Endothelial cell of umbilical vein (primary cell): Measurements from ENCODE around the gene KCNMA1. TPM values are rescaled to one million over a fixed set of nuclear protein-coding genes. Genes with fewer than 3 reads are reported as not detected.

Experiments used
- BruUV-seq: library from RNA; stranded (reverse); fragments of 400-500 nt; replicated peaks from 2 replicates; lab custom pipeline; 2021; lab: Mats Ljungman, UMichigan
- CTCF ChIA-PET: fragments of 300-600, 350-600 bp; sonication (Branson Sonifier 250); formaldehyde crosslinking; loops from one replicate; lab custom pipeline; 2021; ENCODE audit warnings: antibody characterized with exemption, inconsistent platforms; lab: Charles Lee
- POLR2A ChIA-PET: fragments of 300-600, 350-600 bp; sonication (Branson Sonifier 250); formaldehyde crosslinking; loops from one replicate; lab custom pipeline; 2021; ENCODE audit warnings: antibody characterized with exemption, inconsistent platforms; lab: Charles Lee
- DNase-seq: peaks from one replicate; pipeline ENCODE4 v3.0.0-alpha.2; 2011; ENCODE audit warnings: low read depth, low spot score
- FAIRE-seq: peaks from 2 replicates; lab custom pipeline; 2011; peaks lifted over from hg19 to GRCh38; lab: Jason Lieb, UNC
- H2AFZ ChIP-seq: 2 replicates; pipeline ENCODE4 v1.6.0; 2012; ENCODE audit warnings: low read depth, low read length, control low read depth, inconsistent platforms
- H3K27ac ChIP-seq: 2 replicates; pipeline ENCODE4 v1.5.1; 2011; ENCODE audit warnings: low read depth, mild to moderate bottlenecking, control low read depth, low read length, moderate library complexity; ENCODE audit not compliant: insufficient read depth
- H3K27me3 ChIP-seq, 2 experiments: 2 replicates each; pipeline versions ENCODE4 v1.6.0 to v1.6.1; 2011; ENCODE audit warnings: low read length in 2 of 2, mixed read lengths in 1 of 2; ENCODE audit not compliant: control insufficient read depth in 2 of 2, insufficient read depth in 2 of 2
- H3K36me3 ChIP-seq, 2 experiments: 2 replicates in 1 of 2; 3 replicates in 1 of 2; pipeline ENCODE4 v1.5.1; 2011; ENCODE audit warnings: low read length in 2 of 2, mild to moderate bottlenecking in 1 of 2, moderate library complexity in 1 of 2; ENCODE audit not compliant: control insufficient read depth in 2 of 2, insufficient read depth in 2 of 2; ENCODE audit errors: extremely low read depth in 1 of 2
- H3K4me1 ChIP-seq: 3 replicates; pipeline ENCODE4 v1.5.1; 2011; ENCODE audit warnings: mild to moderate bottlenecking, low read length; ENCODE audit not compliant: control insufficient read depth, insufficient read depth; ENCODE audit errors: extremely low read depth
- H3K4me2 ChIP-seq: 2 replicates; pipeline ENCODE4 v1.6.1; 2011; ENCODE audit warnings: low read length, control low read depth, mixed read lengths; ENCODE audit not compliant: insufficient read depth
- H3K4me3 ChIP-seq, 3 experiments: fragments of 200-600 bp in 1 of 3; sonication (generic), shearing (Covaris generic) in 1 of 3; replicated peaks in 1 of 3; 2 replicates each; pipeline ENCODE4 v1.5.1; 2011 to 2016; ENCODE audit warnings: control low read depth in 3 of 3, low read length in 3 of 3, mild to moderate bottlenecking in 2 of 3, inconsistent platforms in 1 of 3, low read depth in 1 of 3, moderate library complexity in 1 of 3; ENCODE audit not compliant: insufficient read depth in 1 of 3
- H3K79me2 ChIP-seq: 2 replicates; pipeline ENCODE4 v1.6.0; 2012; ENCODE audit warnings: low read length, inconsistent platforms; ENCODE audit not compliant: control insufficient read depth, insufficient read depth
- H3K9ac ChIP-seq: replicated peaks from 2 replicates; pipeline ENCODE3; 2011; ENCODE audit warnings: low read length, control low read depth; ENCODE audit not compliant: insufficient read depth; ENCODE audit errors: extremely low read depth
- H3K9me1 ChIP-seq: replicated peaks from 3 replicates; pipeline ENCODE4 v1.6.0; 2011; ENCODE audit warnings: mild to moderate bottlenecking, low read length; ENCODE audit not compliant: control insufficient read depth, insufficient read depth; ENCODE audit errors: extremely low read depth
- H3K9me3 ChIP-seq: replicated peaks from 2 replicates; pipeline ENCODE4 v1.5.1; 2012; ENCODE audit warnings: low read length, inconsistent platforms; ENCODE audit not compliant: control insufficient read depth, insufficient read depth
- H4K20me1 ChIP-seq: replicated peaks from 2 replicates; pipeline ENCODE3; 2011; ENCODE audit warnings: mild to moderate bottlenecking, low read length; ENCODE audit not compliant: control insufficient read depth, insufficient read depth; ENCODE audit errors: extremely low read depth
- EZH2 ChIP-seq: IDR thresholded peaks from 2 replicates; pipeline ENCODE4 v1.6.1; 2012; ENCODE audit warnings: borderline replicate concordance, low read depth, mild to moderate bottlenecking, moderate library complexity, low read length, inconsistent platforms; ENCODE audit not compliant: severe bottlenecking
- FOS ChIP-seq: IDR thresholded peaks from 2 replicates; pipeline ENCODE4 v1.6.1; 2011; ENCODE audit warnings: mild to moderate bottlenecking, low read length, moderate library complexity, borderline replicate concordance; ENCODE audit not compliant: insufficient read depth
- GATA2 ChIP-seq: IDR thresholded peaks from 2 replicates; pipeline ENCODE4 v1.7.0; 2011; ENCODE audit warnings: low read depth, mild to moderate bottlenecking, moderate library complexity, mixed read lengths, low read length; ENCODE audit not compliant: insufficient read length, insufficient read depth
- JUN ChIP-seq: IDR thresholded peaks from 2 replicates; pipeline ENCODE4 v1.6.1; 2011; ENCODE audit warnings: borderline replicate concordance, low read depth; ENCODE audit not compliant: insufficient read length, insufficient read depth
- MYC ChIP-seq: IDR thresholded peaks from one replicate; pipeline ENCODE4 v1.6.1; 2011; ENCODE audit warnings: mild to moderate bottlenecking, low read depth, low read length
- POLR2A ChIP-seq: IDR thresholded peaks from 2 replicates; pipeline ENCODE4 v1.6.1; 2012; ENCODE audit warnings: low read depth, mild to moderate bottlenecking, control low read depth, low read length
- POLR2AphosphoS5 ChIP-seq: IDR thresholded peaks from 2 replicates; pipeline ENCODE4 v1.6.1; 2012; ENCODE audit warnings: low read depth, mild to moderate bottlenecking, control low read depth, low read length, moderate library complexity; ENCODE audit not compliant: insufficient read depth
- dilution Hi-C: fragments of 300-500 bp; cut with MboI; formaldehyde crosslinking; loops from one replicate; pipeline ENCODE4 v1.15.0; 2019; ENCODE audit warnings: low sequenced_read_pairs; ENCODE audit not compliant: extremely low pct_ligation_motif_present
- intact Hi-C: fragments of 100-400 bp; cut with micrococcal nuclease; formaldehyde crosslinking; loops from one replicate; pipeline ENCODE4 v1.10.0; 2022
- polyA plus RNA-seq, 4 experiments: library from polyadenylated mRNA; depleted of rRNA in 3 of 4; stranded (reverse) in 3 of 4; unstranded in 1 of 4; fragments of >200 nt; gene quantifications; 2 replicates each; pipeline versions ENCODE4 v1.2.1 to v1.2.3, GENCODE V29; 2011 to 2012; ENCODE audit warnings: missing spikeins in 1 of 4
- total RNA-seq: library from RNA; stranded (reverse); gene quantifications from 2 replicates; pipeline ENCODE4 v1.2.3, GENCODE V29; 2021
- TF ChIP-seq, protein P1 (sequence below), 2 donors: IDR thresholded peaks; 1 replicate in 1 of 2; 2 replicates in 1 of 2; pipeline ENCODE4 v1.5.1; 2011; ENCODE audit warnings: low read length in 2 of 2, mild to moderate bottlenecking in 2 of 2, moderate library complexity in 2 of 2, control low read depth in 1 of 2, inconsistent platforms in 1 of 2, low read depth in 1 of 2; ENCODE audit not compliant: insufficient read depth in 1 of 2; ENCODE audit errors: extremely low read depth in 1 of 2
- TF ChIP-seq, protein P2 (sequence below): IDR thresholded peaks from 2 replicates; pipeline ENCODE4 v1.6.1; 2011; ENCODE audit not compliant: insufficient read depth, insufficient read length

Gene KCNMA1
- total and polyA plus RNA-seq, 2 donors (not counting 3 experiments of a cell fraction or from before 2014, with no cell fraction given), result 0.10 to 0.82 TPM

DNA sequence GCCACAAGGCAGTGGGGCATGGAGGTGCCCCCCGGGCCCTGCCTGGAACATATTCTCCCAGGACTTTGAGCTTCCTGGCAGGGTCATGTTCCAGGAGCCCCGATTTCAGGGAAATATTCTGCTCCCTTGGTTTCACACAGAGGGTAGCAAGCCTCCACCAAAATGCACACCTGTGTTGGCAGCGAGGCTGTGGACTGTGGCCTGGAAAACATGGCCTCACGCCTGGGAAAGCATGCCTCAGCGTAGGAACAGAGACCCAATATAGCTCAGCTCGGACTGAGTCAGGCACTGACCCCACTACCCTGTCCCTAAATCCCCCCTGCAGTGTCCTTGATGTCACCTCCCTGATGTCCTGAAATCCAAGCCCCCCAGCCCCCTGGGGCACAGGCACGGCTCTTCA is 92.0 kb downstream of the KCNMA1 start:
- FAIRE-seq, result no peak
- H3K27me3 ChIP-seq, result peaks cover 0 to 3% of the 10 kb centered on the region in 2 experiments
- CTCF ChIA-PET, result no interaction called here
- no peak overlapping the region for H3K4me3 ChIP-seq
- no peaks in the 10 kb centered on the region for H3K9me3 ChIP-seq
- H3K9me1 ChIP-seq, result no peaks in the 10 kb centered on the region
- H3K36me3 ChIP-seq, result no peaks in the 10 kb centered on the region
- POLR2A ChIA-PET, result no interaction called here
- H3K4me1 ChIP-seq, result no peaks in the 10 kb centered on the region
- intact Hi-C loops (no loop called here), dilution Hi-C loops (no loop called here)
- DNase-seq, result no peak
- no peak overlapping the region for H3K9ac ChIP-seq
- BruUV-seq, result no TSS peak
- H3K27ac ChIP-seq, result no peak overlapping the region
- no peak overlapping the region for H3K4me2 ChIP-seq
- H4K20me1 ChIP-seq, result no peaks in the 10 kb centered on the region
- H2AFZ ChIP-seq, result no peak overlapping the region
- TF ChIP-seq, protein P1, sequence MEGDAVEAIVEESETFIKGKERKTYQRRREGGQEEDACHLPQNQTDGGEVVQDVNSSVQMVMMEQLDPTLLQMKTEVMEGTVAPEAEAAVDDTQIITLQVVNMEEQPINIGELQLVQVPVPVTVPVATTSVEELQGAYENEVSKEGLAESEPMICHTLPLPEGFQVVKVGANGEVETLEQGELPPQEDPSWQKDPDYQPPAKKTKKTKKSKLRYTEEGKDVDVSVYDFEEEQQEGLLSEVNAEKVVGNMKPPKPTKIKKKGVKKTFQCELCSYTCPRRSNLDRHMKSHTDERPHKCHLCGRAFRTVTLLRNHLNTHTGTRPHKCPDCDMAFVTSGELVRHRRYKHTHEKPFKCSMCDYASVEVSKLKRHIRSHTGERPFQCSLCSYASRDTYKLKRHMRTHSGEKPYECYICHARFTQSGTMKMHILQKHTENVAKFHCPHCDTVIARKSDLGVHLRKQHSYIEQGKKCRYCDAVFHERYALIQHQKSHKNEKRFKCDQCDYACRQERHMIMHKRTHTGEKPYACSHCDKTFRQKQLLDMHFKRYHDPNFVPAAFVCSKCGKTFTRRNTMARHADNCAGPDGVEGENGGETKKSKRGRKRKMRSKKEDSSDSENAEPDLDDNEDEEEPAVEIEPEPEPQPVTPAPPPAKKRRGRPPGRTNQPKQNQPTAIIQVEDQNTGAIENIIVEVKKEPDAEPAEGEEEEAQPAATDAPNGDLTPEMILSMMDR (IDR thresholded peaks at IDR 0.05; ENCODE audit: extremely low read depth in 1 of 2, insufficient read depth in 1 of 2, low read depth in 1 of 2, low read length in 2 of 2), result no peak
- TF ChIP-seq POLR2AphosphoS5 (no peak), JUN (no peak), FOS (no peak), GATA2 (no peak), POLR2A (no peak), EZH2 (no peak), MYC (no peak)
- TF ChIP-seq, protein P2, sequence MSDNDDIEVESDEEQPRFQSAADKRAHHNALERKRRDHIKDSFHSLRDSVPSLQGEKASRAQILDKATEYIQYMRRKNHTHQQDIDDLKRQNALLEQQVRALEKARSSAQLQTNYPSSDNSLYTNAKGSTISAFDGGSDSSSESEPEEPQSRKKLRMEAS, result no peak
- H3K79me2 ChIP-seq, result no peaks in the 10 kb centered on the region
